Astrocyte (in vitro differentiated cells and primary cell): ENCODE results near the gene RAB5B.

Experiments
- EZH2 ChIP-seq: IDR thresholded peaks from 2 replicates; pipeline ENCODE4 v1.6.1; 2012; ENCODE audit warnings: mild to moderate bottlenecking, low read length, inconsistent platforms; ENCODE audit not compliant: insufficient read depth
- TF ChIP-seq, protein P1 (sequence below): IDR thresholded peaks from 2 replicates; pipeline ENCODE4 v1.5.1; 2011; ENCODE audit warnings: low read depth, mild to moderate bottlenecking, inconsistent platforms, low read length, moderate library complexity; ENCODE audit not compliant: insufficient read depth

GRCh38 chr12:55993230-55993853 is 19.5 kb downstream of the RAB5B start:
- TF ChIP-seq, protein P1, sequence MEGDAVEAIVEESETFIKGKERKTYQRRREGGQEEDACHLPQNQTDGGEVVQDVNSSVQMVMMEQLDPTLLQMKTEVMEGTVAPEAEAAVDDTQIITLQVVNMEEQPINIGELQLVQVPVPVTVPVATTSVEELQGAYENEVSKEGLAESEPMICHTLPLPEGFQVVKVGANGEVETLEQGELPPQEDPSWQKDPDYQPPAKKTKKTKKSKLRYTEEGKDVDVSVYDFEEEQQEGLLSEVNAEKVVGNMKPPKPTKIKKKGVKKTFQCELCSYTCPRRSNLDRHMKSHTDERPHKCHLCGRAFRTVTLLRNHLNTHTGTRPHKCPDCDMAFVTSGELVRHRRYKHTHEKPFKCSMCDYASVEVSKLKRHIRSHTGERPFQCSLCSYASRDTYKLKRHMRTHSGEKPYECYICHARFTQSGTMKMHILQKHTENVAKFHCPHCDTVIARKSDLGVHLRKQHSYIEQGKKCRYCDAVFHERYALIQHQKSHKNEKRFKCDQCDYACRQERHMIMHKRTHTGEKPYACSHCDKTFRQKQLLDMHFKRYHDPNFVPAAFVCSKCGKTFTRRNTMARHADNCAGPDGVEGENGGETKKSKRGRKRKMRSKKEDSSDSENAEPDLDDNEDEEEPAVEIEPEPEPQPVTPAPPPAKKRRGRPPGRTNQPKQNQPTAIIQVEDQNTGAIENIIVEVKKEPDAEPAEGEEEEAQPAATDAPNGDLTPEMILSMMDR = no peak
- no peak for TF ChIP-seq EZH2
